Measurements from ENCODE around the gene TUBB1.
"Not testable (repeated sequence)": the region's sequence is repeated elsewhere in the genome, so short reads cannot be mapped to it uniquely, and the experiment has no call there.

The TUBB1 gene

GRCh38 chr20:59019217-59019616 is at the start of gene TUBB1:
TUBB1 (plus strand) TSS chr20:59019429; CDS start chr20:59019523, 94 bp downstream.
- no peak for FAIRE-seq

- FAIRE-seq = no peak
Observed at GRCh38 chr20:58969439-58969838, 49.8 kb upstream of the TUBB1 start.

- no peak for FAIRE-seq
Observed at GRCh38 chr20:58970146-58970545, 49.1 kb upstream of the TUBB1 start.

DNA sequence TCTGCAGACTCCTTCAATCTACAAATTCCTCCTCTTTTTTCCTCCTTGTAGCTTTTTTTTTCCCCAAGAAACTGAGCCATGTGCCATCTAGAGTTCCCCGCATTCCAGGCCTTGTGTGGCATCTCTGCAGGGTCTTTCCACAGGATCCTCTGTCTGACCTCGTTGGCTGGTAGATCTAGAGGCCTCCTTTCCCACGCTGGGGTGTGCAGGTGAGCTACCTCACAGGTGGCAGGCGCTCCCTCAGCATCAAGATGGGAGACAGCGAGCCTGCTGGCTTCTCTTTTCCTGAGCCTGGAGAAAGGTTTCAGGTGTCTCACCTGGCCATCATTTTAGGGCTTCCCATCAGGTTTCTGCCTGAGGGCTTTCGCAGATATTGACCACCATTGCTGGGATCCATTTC is 47.8 kb upstream of the TUBB1 start:
- FAIRE-seq = no peak

DNA sequence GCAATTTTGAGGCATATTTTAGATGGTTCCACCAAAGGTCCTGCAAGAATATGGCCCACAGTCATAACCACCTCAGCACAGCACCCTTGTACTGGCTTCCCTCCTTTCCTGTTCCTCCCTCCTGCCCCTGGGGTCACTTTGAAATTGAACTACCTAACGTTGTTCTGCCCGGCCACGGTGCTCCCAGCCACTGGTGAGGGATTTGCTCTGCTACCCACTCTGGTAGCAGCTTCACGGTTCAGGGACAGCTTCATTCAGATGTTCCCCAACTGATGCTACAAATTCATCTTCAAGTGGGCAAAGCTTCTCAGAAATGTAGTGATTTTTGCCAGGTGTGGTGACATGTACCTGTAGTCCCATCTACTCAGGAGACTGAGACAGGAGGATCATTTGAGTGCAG is 46.0 kb upstream of the TUBB1 start:
- no peak for FAIRE-seq

GRCh38 chr20:58973866-58974265 is 45.4 kb upstream of the TUBB1 start:
- no peak for FAIRE-seq

DNA sequence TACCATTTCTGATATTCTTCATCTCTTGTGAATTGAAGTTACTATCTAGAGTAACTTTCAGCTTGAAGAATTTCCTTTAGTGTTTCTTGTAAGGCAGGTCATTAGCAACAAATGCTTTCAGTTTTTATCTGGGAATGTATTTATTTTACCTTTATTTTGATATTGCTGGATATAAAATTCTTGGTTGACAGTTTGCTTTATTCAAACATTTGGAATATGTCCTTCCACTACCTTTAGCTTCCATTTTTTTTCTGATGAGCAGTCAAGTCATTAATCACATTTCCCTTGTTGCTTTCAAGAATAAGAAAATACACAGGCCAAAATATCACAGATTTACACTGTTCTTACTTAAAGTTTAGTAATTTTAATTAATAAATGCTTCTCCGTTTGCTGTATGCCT is 43.9 kb upstream of the TUBB1 start:
- FAIRE-seq = no peak

GRCh38 chr20:58976061-58976730 is 43.0 kb upstream of the TUBB1 start:
- no peak for FAIRE-seq

- FAIRE-seq = no peak
Observed at GRCh38 chr20:58978351-58979190, 40.7 kb upstream of the TUBB1 start.

- no peak for FAIRE-seq
Observed at GRCh38 chr20:58980711-58981627, 38.3 kb upstream of the TUBB1 start, which contains the start of gene NELFCD. NELFCD (plus strand) TSS chr20:58981256; CDS start chr20:58981310, 54 bp downstream.

GRCh38 chr20:58981628-58982364 is 37.4 kb upstream of the TUBB1 start:
- no peak for FAIRE-seq

DNA sequence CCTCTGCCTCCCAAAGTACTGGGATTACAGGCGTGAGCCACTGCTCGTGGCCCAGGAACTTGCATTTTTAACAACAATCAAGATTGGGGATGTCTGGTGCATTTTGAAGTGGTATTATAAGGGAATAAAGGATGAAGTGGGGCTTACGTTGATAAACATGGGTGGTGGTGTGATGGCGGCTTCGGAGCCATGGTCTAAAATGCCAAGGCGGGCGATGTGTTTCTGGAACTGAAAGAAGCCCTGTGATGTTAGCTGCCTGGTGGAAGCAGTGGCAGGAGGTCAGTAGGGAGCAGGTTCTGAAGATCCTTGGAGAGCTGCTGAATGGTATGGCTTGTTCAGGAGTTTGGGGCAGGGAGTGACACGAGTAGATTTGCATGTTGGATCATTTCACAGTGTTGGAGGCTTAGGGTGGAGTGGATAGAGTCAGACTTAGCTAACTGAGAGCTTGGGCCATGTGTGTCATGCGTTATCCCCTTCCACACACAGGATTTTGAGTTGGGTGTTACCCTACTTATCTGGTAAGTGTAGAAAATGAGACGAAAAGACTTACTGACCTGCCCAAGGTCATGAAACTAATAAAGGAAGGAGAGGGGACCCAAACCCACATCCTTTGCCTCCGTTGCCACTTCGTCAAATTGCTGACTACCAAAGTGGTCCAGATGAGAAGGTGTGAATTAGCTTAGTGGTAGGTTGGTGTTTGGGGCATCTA is 36.7 kb upstream of the TUBB1 start:
- no peak for FAIRE-seq

DNA sequence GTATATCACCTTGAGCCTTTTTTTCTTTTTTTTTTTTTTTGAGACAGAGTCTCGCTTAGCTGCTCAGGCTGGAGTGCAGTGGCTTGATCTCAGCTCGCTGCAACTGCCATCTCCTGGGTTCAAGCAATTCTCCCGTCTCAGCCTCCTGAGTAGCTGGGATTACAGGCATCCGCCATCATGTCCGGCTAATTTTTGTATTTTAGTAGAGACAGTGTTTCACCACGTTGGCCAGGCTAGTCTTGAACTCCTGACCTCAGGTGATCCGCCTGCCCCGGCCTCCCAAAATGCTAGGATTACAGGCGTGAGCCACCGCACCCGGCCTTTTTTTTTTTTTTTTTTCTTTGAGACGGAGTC is 36.1 kb upstream of the TUBB1 start:
- not testable (repeated sequence) for FAIRE-seq

DNA sequence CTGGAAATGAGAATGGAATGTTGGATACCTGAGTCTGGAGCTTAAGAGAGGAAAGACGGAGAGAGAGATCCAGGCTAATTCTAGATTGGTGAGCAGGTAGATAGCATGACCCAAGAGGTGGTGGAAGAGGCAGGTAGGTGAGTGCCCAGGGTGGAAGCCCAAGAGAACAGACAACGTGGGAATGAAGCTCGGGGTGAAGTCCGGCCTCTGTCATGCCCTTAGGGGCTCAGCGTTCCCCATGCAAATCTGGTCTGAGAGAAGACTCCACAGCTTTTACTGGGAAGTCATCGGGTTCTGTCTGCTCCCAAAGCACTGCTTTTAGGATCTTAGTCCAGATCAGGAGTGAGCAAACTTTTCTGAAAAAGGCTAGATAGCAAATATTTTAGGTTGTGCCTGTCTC is 34.5 kb upstream of the TUBB1 start:
- FAIRE-seq = no peak

- no peak for FAIRE-seq
Observed at GRCh38 chr20:58985656-58986055, 33.6 kb upstream of the TUBB1 start.

GRCh38 chr20:58986286-58986967 is 32.8 kb upstream of the TUBB1 start:
- no peak for FAIRE-seq

- FAIRE-seq = no peak
Observed at GRCh38 chr20:58986968-58987517, 32.2 kb upstream of the TUBB1 start.

DNA sequence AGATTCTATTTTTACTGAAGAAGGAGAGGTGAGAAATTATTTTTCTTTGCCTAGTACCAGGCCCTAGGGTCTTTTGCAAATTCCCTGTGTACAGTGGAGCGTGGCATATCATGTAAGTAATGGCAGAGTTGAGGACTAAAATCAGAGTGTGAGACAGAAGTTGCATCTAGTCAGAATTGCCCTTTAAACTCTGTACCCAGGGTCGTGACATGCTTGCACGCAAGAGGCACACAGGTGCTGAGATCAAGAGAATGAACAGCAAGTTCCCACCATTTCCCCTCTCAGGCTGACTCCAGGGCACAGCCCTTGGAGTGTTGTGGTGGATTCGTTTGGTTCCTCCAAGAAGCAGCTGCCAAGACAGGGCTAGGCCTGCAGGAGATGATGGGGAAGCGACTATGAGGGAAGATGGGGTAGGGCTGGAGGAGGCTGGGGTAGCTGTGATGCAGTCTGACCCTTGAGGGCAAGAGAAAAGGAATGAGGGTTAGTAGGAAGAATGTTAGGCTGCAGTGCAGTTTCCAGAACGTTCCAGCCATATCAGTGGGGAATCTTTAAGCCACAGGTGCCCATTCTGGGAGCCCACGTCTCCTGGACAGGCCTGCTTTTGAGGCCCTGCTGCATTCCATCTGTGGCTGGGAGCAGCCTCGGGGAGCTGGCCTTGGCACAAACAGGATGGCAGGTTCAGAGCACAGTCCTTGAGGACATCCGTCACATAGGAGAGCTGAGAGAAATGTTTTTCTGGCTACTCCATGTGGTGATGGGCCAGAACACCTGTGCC is 31.3 kb upstream of the TUBB1 start:
- no peak for FAIRE-seq

DNA sequence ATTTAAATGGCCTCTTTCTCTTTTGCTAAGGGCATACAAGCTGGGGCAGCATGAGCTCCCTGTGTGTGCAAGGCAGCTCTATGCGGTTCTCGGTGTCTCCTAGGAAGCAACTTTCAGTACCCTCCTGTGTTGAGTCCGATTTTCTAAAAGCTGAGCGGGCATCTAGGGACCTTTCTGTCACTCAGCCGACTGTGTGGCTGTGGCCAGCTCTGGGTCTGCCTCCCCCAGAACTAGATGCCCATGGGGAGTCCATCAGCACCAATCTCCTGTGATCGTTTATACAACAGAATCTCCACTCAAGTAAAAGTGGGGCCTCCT is 30.7 kb upstream of the TUBB1 start:
- FAIRE-seq = no peak

GRCh38 chr20:58989196-58989595 is 30.0 kb upstream of the TUBB1 start:
- no peak for FAIRE-seq
